Transverse colon (tissue), 4 donors: ENCODE data around the gene ANGPTL8. TPM values are rescaled to one million over a fixed set of nuclear protein-coding genes. Genes with fewer than 3 reads are reported as not detected.

Experiments used
- DNase-seq: peaks from one replicate; pipeline ENCODE4 v3.0.0-alpha.2; 2019
- H3K27ac ChIP-seq, 4 donors: fragments of 200-600 bp; sonication (generic); 2 replicates each; pipeline ENCODE4 v1.5.1; 2016 to 2018; ENCODE audit warnings: inconsistent platforms in 4 of 4
- H3K27me3 ChIP-seq: fragments of 200-600 bp; sonication (generic); 2 replicates; pipeline ENCODE4 v1.5.1; 2017; ENCODE audit warnings: inconsistent platforms
- H3K36me3 ChIP-seq, 4 donors: fragments of 200-600 bp; sonication (generic); 2 replicates each; pipeline ENCODE4 v1.5.1; 2017 to 2019; ENCODE audit warnings: inconsistent platforms in 4 of 4
- H3K4me1 ChIP-seq, 4 donors: fragments of 200-600 bp; sonication (generic); 2 replicates each; pipeline ENCODE4 v1.5.1; 2017 to 2020; ENCODE audit warnings: inconsistent platforms in 4 of 4
- H3K4me3 ChIP-seq, 4 donors: fragments of 200-600 bp; sonication (generic); 1 replicate in 1 of 4; 2 replicates in 3 of 4; pipeline versions ENCODE4 v1.5.1 to v1.6.1; 2017 to 2019; ENCODE audit warnings: inconsistent platforms in 4 of 4
- H3K9me3 ChIP-seq, 2 donors: fragments of 200-600 bp; sonication (generic); 2 replicates each; pipeline ENCODE4 v1.5.1; 2017 to 2019; ENCODE audit warnings: inconsistent platforms in 2 of 2
- CTCF ChIP-seq, 5 experiments: fragments of 200-600 bp in 3 of 5; fragments of 450-650 bp in 2 of 5; sonication (generic) in 3 of 5; IDR thresholded peaks; 1 replicate in 2 of 5; 2 replicates in 3 of 5; pipeline ENCODE4 v1.5.1; 2016 to 2017; ENCODE audit warnings: antibody characterized with exemption in 5 of 5, inconsistent platforms in 3 of 5, mild to moderate bottlenecking in 2 of 5, moderate library complexity in 1 of 5
- EP300 ChIP-seq: sonication (generic); formaldehyde crosslinking; IDR thresholded peaks from one replicate; pipeline ENCODE4 v1.6.1; 2017; ENCODE audit warnings: antibody characterized with exemption, low read depth
- POLR2A ChIP-seq: fragments of 450-650 bp; IDR thresholded peaks from one replicate; pipeline ENCODE4 v1.6.1; 2016; ENCODE audit warnings: antibody characterized with exemption, mild to moderate bottlenecking, moderate library complexity
- POLR2AphosphoS5 ChIP-seq, 3 donors: sonication (generic); formaldehyde crosslinking; IDR thresholded peaks; one replicate each; pipeline ENCODE4 v1.6.1; 2016; ENCODE audit warnings: antibody characterized with exemption in 3 of 3
- WGBS, 2 donors: methylation state at CpG; one replicate each; pipeline ENCODE4 v1.1.5; 2018; ENCODE audit warnings: low coverage in 1 of 2; 5-methylcytosine and 5-hydroxymethylcytosine counted together
- in situ Hi-C, 4 donors: fragments of 200-750 bp; cut with MboI; loops; one replicate each; pipeline versions ENCODE4 v1.15.0 to v1.15.1; 2017; ENCODE audit warnings: low sequenced_read_pairs in 3 of 4, low pct_ligation_motif_present in 1 of 4, low pct_unique_long_range_greater_than_20kb in 1 of 4
- intact Hi-C: fragments of 100-400 bp; cut with DNase I; formaldehyde crosslinking; loops from one replicate; pipeline ENCODE4 v1.15.1; 2023; ENCODE audit warnings: low total_unique reads
- total RNA-seq, 4 donors: library from RNA; depleted of rRNA; stranded (reverse); fragments of >200 nt; gene quantifications; one replicate each; pipeline ENCODE4 v1.1.0, GENCODE V29; 2016

ANGPTL8 gene
- total RNA-seq, 4 donors from 2014 or later = not detected

- WGBS, 2 donors = 77% methylated on average over 2 of the region's 2 CpGs; no CpG with 5 or more reads in 1 of the 2 donors
- TF ChIP-seq CTCF (IDR thresholded peaks at IDR 0.05) = no peak
- TF ChIP-seq POLR2AphosphoS5 (IDR thresholded peaks at IDR 0.05) = no peak
- no peak for TF ChIP-seq POLR2A
- no peak for TF ChIP-seq EP300
- Histone ChIP-seq H3K9me3 (no peaks in the 10 kb centered on the region), H3K36me3 (peaks cover 0 to 3% (median 0%) of the 10 kb centered on the region in 4 donors), H3K27ac (no peak overlapping the region), H3K4me3 (no peak overlapping the region), H3K4me1 (peaks cover 0 to 4% (median 1%) of the 10 kb centered on the region in 4 donors), H3K27me3 (no peaks in the 10 kb centered on the region)
- in situ Hi-C loops (loop anchor here (10.0 to 25.0 kb wide), 3 partner anchors 75 to 173 kb away; no protein-coding TSS in a partner anchor), intact Hi-C loops (loop anchor here (5.0 kb wide), 1 partner anchor 178 kb away; no protein-coding TSS in a partner anchor)
- no peak for DNase-seq
These were observed 29.4 kb upstream of the ANGPTL8 start for GRCh38 chr19:11209839-11210655.

- intact Hi-C loops = no loop called here
- in situ Hi-C loops = loop anchor here in 2 of 4 donors (25.0 kb wide), 1 partner anchor 173 kb away; no protein-coding TSS in a partner anchor
- DNase-seq = no peak
- H3K4me3 ChIP-seq = no peak overlapping the region
- no peaks in the 10 kb centered on the region for H3K27me3 ChIP-seq
- 91 to 96% methylated on average over 1 of the region's 1 CpG for WGBS, 2 donors
- no peak for TF ChIP-seq POLR2A
- no peak for TF ChIP-seq CTCF (IDR thresholded peaks at IDR 0.05)
- TF ChIP-seq EP300 = no peak
- no peak for TF ChIP-seq POLR2AphosphoS5 (IDR thresholded peaks at IDR 0.05)
- no peak overlapping the region for H3K27ac ChIP-seq
- no peaks in the 10 kb centered on the region for H3K4me1 ChIP-seq
- peaks cover 0 to 3% (median 0%) of the 10 kb centered on the region in 4 donors for H3K36me3 ChIP-seq
- no peaks in the 10 kb centered on the region for H3K9me3 ChIP-seq
These were observed 28.8 kb upstream of the ANGPTL8 start for GRCh38 chr19:11210656-11210928.

GRCh38 chr19:11214387-11214786, 25.0 kb upstream of the ANGPTL8 start:
- Histone ChIP-seq H3K9me3 (no peaks in the 10 kb centered on the region), H3K27me3 (no peaks in the 10 kb centered on the region), H3K36me3 (peaks cover 0 to 9% (median 3%) of the 10 kb centered on the region in 4 donors), H3K27ac (no peak overlapping the region), H3K4me3 (no peak overlapping the region), H3K4me1 (no peaks in the 10 kb centered on the region)
- WGBS, 2 donors = 95% methylated on average over 6 of the region's 6 CpGs; no CpG with 5 or more reads in 1 of the 2 donors
- in situ Hi-C loops = loop anchor here in 2 of 4 donors (25.0 kb wide), 1 partner anchor 177 kb away; no protein-coding TSS in a partner anchor
- no peak for TF ChIP-seq CTCF (IDR thresholded peaks at IDR 0.05)
- TF ChIP-seq POLR2A = no peak
- TF ChIP-seq EP300 = no peak
- no peak for TF ChIP-seq POLR2AphosphoS5 (IDR thresholded peaks at IDR 0.05)
- intact Hi-C loops = loop anchor here (1.0 kb wide), 1 partner anchor 10 kb away; no protein-coding TSS in a partner anchor
- no peak for DNase-seq

- TF ChIP-seq EP300 (no peak), POLR2AphosphoS5 (IDR thresholded peaks at IDR 0.05) (no peak)
- Histone ChIP-seq H3K27me3 (no peaks in the 10 kb centered on the region), H3K27ac (no peak overlapping the region), H3K4me1 (no peaks in the 10 kb centered on the region), H3K4me3 (no peak overlapping the region), H3K9me3 (no peaks in the 10 kb centered on the region), H3K36me3 (peaks cover 0 to 15% (median 6%) of the 10 kb centered on the region in 4 donors)
- intact Hi-C loops (no loop called here), in situ Hi-C loops (loop anchor here in 2 of 4 donors (25.0 kb wide), 1 partner anchor 184 kb away; no protein-coding TSS in a partner anchor)
- DNase-seq = no peak
- 98% methylated on average over 3 of the region's 3 CpGs; no CpG with 5 or more reads in 1 of the 2 donors for WGBS, 2 donors
These were observed 18.3 kb upstream of the ANGPTL8 start for GRCh38 chr19:11221082-11221598.
